GM12892 (cell line): Measurements from ENCODE around the gene TECRL.

Experiments
- POLR2A ChIP-seq: IDR thresholded peaks from 2 replicates; pipeline ENCODE4 v1.6.1; 2011; ENCODE audit warnings: low read depth, low read length, control low read depth
- POLR2AphosphoS5 ChIP-seq: IDR thresholded peaks from 2 replicates; pipeline ENCODE4 v1.6.1; 2011; ENCODE audit warnings: low read depth, low read length, control low read depth
- TAF1 ChIP-seq: IDR thresholded peaks from 2 replicates; pipeline ENCODE4 v1.6.1; 2011; ENCODE audit warnings: low read depth, mild to moderate bottlenecking, control low read depth, low read length, borderline replicate concordance

DNA sequence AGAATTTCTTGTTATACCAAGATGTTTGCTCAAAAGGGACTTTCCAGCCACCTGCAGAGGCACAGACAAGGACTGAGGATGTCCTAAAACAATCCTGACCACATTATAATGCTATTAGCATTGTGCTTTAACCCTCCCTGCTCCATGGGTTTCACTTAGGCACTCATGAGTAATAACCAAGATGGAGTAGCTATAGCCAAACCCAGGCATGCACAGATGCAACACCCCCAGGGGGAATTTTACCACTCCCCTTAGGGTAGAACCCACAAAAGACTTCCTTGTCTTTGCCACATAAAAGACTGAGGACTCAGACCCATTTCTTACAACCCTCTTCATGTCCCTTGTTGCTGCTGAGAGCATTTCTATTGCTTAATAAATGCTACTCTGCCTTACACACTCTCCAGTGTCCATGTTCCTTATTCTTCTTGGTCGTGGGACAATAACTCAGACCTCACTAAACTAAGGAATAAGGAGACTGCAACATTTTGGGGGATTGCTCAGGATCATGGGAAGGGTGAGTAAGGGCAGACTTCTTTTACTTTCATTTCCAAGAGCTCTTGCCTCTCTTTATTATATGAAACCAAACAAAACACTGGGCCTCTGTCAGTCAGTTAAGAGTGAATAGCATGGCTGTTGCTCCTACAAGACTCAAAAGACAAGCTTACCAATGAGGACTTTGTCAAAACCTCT, 103.5 kb downstream of the TECRL start:
- TF ChIP-seq POLR2A (no peak), POLR2AphosphoS5 (no peak), TAF1 (no peak)
